DMS 273 (cell line): ENCODE data around the gene BORCS5.
"Not testable (repeated sequence)": the region's sequence is repeated elsewhere in the genome, so short reads cannot be mapped to it uniquely, and the experiment has no call there.

Experiments used
- DNase-seq: peaks from one replicate; lab custom pipeline; 2025; ENCODE audit not compliant: unreplicated experiment; lab: John Stamatoyannopoulos, UW

Gene BORCS5

DNA sequence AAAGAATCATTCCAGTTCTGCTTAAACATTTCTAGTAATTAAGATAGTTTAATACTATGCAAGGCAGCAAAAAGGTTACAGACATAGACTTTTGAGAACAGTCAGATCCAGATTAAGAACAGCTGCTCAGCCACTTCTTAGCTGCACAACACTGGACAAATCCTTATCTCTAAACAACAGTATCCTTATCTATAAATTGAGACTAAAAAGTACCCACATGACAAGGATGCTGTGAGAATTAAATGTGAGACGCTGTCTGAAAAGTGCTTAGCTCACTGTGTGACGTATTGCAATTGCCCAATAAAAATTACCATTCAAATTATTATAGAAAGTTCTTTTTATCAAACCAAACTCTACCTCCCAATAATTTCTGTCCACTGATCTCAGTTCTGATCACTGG, 35.5 kb downstream of the BORCS5 start:
- no peak for DNase-seq

DNA sequence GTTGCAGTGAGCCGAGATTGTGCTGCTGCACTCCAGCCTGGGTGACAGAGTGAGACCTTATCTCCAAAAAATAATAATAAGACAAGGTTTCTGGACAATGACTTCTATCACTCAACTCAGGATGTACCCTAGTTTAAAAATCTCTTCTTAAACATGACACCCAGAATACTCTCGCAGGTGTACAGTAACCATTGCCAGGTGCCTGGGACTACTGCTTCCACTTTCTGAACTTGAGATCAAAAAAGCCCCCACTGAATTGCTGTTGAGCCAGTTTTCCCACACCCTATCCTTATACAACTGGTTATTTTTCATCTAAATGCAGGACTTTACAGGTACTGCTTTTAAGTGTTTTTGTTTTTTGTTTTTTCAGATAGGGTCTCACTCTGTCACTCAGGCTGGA, 36.3 kb downstream of the BORCS5 start:
- no peak for DNase-seq

DNA sequence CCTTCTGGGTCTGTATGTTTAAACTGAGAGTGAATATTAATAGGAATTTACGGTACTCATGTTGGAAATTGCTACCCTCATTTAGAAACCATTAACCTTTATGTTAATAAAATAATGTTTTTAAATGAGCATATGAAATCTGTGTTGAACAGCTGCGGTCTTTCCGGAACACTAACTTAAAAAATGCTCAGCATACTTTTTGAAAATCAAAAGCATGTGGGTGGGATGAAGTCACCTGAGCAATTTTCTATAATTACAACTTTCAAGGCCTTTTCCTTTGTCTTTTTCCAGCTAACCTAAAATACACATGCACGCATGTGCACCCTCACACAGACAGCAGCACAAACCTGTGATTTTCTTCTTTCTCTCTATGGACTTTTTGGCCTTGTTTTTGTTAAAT, 39.8 kb downstream of the BORCS5 start:
- no peak for DNase-seq

DNA sequence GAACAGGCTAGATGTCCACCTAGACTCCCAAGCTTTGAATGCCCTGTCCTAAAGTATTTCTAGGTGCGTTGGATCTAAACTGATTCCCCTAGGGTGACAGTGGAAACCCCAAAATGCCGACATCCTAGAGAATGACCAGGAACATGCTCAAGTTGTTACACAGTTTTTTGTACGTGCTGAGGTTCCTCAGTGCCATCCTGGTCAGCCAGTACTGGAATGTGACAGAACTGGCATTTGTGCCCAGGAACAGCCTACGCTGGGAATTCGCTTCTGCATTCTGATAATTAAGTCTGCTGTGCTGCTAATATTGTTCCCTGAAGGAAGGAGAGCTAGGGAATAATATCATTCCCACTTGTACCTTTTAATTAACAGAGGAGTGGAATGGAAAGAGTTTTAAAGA, 40.3 kb downstream of the BORCS5 start:
- no peak for DNase-seq

DNA sequence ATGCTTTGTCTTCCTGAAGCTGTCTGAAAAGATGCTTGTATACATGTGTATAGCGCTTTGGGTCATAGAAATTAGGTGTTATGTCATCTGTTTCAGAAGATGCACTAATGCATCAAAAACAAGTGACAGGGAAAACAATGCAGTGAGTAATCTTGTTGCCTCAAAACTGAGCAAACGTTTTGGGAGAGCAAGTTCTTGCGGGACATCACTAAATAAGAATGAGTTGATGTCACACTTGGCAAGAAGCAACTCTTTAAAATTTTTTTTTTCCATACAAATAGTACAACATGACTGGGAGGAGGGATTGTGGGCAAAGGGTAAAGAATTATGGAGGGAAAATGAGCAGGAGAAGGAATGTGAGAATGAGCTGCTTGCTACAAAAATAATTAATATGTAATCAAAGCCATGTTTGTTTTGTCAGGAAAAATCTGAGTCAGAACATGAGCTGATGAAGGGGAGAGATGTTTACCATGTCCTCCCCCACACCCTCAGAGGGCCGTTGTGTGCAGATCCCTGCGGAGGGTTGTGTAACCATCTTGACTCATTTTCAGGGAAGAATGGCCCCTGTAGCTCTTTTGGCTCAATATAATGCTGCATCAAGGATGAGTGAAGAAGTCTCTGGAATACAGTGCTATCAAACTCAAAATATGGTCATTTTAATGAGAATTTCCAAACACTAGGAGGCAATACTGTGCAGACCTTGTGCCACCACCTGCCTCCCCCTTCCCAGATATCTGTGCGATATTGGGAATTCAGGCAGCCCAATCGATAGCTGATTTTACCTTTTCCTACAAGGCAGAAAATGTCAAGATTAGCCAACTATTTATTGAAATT, 41.4 kb downstream of the BORCS5 start:
- DNase-seq, result no peak

DNA sequence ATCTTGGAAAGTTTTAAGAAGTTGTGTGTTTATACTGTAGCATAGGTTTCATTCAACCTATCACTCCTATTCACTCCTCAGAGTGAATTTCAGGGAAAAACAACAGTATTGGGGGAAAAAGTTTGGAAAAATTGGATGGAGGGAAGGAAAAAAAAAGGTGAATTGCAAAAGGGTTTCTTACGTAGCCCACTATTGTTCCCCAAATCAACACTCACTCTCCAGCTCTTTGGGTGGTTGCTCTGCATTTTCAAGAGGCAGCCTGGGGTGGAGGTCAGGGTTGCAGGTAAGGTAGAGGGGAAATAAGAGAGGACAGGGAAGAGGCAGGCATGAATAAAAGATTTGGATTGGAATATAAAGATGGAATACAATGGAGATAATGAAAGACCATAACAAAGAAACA, 42.3 kb downstream of the BORCS5 start:
- DNase-seq, result no peak

DNA sequence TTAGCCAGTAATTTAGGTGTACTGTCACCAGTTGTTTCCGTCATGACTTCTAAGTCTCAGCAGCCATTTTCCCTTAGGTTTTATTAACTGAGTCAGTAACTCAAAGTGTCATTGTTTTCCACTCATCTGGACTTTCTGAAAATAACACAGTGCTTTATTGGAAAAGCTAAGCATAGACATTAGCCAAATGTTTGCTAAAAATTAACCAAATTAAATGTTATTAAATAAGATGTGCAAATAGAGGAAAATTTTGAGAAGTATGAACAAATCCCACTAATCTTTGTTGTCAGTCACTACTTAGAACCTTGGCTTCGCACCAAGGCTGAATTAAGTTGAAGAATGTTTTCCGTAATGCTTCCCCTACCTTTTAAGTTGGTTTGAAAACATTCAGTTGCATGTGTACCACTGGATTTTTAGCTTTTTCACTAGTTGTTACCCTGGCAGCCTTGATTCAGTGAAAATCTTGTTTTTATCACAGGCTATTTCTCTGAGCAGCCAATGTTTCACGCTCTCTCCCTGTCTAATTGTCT, 43.0 kb downstream of the BORCS5 start:
- DNase-seq, result no peak

DNA sequence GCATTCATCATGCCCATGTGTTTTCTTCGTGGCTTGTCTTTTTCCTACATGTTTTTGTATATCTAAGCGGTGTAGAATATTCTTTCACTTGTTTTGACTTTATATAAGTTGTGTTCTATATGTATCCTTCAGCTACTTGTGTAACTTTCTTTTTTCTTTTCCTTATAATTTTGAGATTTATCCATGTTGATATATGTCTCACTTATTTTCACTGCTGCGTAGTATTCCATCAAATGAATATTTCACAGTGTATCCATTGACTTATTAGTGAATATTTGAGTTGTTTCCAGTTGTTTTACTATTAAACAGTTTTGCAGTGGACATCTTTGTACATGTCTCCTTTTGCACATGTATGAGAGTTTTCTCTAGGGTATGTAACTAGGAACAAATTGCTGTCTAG, 43.9 kb downstream of the BORCS5 start:
- no peak for DNase-seq

DNA sequence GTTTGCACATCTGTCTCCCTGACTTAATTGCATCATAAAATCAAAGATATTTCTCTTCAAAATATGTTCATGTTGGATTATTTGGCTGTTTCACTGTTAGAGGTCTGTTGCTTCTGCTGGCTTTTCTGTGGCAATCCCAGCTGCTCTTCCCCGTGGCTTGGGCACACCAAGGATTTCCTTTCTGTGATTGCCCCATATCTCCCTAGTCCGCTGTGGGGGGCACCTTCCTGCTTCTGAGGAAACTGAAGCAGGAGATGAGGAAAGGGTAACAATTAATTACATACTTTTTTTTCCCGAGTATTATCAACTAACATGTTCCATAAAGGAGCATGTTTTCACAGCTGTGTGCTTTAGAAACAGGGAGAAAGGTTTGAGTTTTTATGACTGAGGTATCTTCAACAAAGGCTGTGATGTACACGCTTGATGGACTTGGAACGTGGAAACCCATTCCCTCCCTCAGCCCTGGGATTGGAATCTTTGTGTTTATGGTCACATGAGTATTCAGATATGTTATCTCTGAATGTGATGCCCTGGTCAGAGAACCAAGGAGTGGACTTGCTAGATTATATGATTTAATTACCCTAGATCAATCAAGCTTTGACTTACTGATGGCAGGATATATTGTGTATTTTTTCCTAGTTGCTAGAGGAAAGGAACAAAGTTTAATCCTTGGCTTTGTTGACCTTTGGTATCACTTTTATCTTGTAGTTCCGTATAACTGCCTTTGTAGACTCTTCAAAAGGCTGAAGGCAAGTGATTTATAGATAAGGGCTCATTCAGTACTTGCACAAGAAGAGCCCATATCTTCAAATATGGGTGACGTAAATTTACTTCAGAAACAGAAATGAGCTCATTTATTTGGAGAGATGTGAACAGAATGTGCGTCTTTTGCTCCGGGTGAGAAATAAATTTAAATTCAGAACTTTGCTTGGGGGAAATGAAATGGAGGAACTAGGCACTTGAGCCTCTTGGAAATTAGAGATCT, 46.7 kb downstream of the BORCS5 start:
- peak; percentile 4 for DNase-seq

DNA sequence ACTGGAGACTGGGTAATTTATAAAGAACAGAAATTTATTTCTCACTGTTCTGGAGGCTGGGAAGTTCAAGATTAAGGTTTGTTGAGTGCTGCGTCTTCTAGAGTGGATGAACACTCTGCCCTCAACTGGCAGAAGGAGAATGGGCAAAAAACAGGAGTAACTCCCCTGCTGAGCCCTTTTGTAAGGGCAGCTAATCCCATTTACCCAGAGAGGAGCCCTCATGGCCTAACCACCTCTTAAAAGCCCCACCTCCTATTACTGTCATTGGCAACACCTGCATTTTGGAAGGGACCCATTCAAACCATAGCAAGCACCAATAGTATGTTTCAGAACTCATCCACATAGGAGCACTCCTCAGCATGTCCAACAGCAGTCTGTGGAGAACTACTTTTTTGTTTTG, 47.4 kb downstream of the BORCS5 start:
- no peak for DNase-seq

DNA sequence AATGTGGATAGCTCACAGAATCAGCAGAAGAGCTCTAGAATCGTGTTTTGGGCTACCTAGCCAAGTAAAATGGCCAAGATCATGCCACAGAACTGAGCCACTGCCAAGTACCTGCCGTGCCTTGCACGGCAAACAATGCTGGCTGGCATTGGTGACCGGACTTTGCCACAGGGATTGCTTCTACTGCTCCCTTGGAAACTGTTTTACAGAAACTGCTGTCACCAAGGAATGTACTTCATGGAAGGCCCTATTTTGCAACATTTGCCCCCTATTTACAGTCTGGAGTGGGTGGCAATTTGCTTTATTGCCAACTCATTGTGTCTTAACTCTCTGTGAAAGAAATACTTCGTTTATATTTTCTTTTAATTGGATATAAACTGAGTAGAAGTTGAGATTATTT, 49.0 kb downstream of the BORCS5 start:
- no peak for DNase-seq

DNA sequence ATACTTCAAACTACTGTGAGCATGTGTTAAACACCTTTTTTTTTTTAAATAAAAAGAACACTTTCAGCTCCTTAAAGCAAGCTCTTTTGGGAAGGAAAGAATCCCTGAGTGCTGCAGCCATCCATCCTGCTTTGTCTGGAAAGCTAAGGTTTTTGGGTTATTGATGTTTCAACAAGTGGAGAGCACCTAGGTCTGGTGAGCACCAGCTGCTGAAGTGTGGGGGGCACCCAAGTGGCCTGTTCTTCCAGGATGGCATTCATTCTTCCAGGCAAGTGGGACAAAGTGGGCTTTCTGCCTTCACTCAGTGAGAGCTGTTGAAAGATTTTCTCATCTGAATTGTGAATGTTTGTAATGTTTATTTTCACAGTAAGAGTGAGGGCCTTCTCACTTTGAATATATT, 49.9 kb downstream of the BORCS5 start:
- no peak for DNase-seq

DNA sequence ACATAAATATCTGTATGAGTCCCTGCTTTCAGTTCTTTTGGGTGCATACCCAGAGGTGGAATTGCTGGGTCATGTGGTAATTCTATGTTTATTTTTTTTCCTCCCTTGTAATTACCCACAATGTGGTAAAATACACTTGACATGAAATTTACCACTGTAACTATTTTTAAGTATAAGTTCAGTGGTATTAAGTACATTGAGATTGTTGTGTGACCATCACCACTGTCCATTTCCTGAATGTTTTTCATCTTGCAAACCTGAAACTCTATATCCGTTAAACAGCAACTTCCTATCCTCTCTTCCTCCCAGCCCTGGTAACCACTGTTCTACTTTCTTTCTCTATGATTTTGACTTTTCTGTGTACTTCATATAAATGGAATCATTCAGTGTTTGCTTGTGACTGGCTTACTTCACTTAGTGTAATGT, 51.4 kb downstream of the BORCS5 start:
- DNase-seq, result no peak

DNA sequence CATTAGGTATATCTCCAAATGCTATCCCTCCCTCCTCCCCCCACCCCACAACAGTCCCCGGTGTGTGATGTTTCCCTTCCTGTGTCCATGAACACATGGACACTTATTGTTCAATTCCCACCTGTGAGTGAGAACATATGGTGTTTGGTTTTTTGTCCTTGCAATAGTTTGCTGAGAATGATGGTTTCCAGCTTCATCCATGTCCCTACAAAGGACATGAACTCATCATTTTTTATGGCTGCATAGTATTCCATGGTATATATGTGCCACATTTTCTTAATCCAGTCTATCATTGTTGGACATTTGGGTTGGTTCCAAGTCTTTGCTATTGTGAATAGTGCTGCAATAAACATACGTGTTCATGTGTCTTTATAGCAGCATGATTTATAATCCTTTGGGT, 52.5 kb downstream of the BORCS5 start:
- not testable (repeated sequence) for DNase-seq

DNA sequence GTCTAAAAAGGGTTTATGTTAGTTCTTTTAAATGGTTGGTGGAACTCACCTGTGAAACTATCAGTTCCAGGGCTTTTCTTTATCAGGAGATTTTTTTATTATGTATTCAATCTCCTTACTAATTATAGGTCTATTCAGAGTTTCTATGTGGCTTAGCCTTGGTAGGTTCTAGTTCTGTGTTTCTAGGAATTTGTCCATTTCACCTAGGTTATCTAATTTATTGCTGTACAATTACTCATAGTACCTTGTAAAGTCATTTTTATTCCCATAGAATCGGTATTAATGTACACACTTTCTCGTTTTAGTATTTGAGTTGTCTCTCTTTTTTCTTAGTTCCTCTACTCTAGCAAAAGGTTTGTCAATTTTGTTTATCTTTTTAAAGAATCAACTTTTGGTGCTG, 59.0 kb downstream of the BORCS5 start:
- no peak for DNase-seq

DNA sequence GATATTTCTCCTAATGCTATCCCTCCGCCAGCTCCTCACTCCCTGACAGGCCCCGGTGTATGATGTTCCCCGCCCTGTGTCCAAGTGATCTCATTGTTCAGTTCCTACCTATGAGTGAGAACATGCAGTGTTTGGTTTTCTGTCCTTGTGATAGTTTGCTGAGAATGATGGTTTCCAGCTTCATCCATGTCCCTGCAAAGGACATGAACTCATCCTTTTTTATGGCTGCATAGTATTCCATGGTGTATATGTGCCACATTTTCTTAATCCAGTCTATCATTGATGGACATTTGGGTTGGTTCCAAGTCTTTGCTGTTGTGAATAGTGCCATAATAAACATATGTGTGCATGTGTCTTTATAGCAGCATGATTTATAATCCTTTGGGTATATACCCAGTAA, 62.3 kb downstream of the BORCS5 start:
- not testable (repeated sequence) for DNase-seq

DNA sequence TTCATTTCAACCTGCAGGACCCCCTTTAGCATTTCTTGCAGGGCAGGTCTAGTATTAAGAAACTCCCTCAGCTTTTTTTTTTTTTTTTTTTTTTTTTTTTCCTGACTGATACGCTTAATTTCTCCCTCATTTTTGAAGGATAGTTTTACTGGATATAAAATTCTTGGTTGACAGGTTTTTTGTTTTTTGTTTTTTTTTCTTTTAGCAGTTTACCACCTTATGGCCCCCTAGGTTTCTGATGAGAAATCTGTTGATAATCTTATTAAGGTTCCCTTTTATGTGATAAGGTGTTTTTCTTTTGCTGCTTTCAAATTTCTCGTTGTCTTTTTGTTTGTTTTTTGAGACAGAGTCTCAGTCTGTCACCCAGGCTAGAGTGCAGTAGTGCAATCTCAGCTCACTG, 66.5 kb downstream of the BORCS5 start:
- DNase-seq, result no peak

DNA sequence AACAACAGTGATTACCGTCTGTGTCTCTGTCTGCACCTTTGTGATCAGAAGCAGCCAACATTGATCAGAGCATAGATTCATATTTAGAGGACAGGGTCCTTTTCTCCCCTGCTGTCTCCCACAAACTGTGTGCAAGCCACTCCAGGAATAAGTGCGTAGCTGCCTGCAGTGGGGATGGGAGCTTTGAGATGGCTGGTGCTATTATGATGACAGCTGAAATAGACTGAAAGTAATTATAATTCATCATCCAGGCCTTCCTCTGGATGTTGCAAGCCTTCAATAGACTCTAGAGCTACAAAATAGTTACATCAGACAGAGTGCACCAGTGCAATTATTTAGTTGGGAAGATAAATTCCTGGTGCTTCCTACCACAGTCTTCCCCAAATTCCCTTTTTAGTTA, 68.1 kb downstream of the BORCS5 start:
- no peak for DNase-seq

DNA sequence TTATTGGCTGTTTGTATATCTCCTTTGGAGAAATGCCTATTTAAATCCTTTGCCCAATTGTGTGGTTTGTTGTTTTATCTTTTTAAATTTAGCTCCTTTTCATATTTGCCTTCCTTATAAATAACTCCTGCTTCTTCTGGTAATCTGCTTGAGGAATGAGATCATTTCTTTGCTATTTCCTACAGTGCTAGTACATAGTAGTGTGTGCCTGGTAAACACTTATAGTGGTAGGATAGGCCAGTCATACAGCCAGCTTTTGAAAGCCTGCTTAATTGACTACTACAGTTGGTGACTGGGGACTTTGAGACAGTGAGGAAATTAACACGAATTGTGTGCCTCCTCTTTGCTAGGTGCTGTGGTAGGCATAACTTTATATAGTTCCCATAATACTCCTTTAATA, 68.7 kb downstream of the BORCS5 start:
- DNase-seq, result no peak

DNA sequence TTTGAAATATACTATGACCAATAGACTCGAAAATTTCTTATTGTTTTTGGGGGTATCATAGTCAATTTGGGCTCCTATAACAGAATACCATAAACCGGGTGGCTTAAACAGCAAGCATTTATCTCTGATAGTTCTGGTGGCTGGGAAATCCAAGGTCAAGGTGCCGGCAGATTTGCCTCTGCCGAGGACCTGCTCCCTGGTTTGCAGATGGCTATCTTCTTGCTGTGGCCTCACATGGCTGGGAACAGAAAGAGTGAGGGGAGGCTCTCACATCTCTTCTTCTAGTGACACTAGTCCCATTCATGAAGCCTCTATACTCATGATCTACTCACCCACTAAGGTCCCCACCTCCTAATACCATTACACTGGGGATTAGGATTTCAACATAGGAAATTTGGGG, 70.7 kb downstream of the BORCS5 start:
- no peak for DNase-seq

DNA sequence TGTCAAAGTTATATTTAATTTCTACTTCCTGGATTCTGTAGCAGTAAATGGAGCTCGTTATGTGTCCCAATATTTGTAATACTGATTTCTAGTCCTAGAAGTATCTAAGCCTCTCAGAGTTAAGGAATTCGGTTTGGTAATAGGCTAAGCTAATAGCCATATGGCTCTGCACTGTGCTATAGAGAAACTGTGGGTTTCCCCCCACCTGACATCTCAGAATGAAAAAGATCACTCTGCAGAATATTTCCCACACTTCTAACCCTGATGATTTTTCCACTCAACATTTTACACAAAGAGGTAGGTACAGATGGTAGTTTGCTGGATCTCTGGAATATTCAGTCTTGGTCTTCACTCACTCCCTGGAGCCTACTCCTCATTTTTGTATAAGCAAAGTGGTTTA, 71.2 kb downstream of the BORCS5 start:
- no peak for DNase-seq
